Hindlimb muscle (tissue), 1 donor: ENCODE results near the gene CALY. TPM values are rescaled to one million over a fixed set of nuclear protein-coding genes. Genes with fewer than 3 reads are reported as not detected.
A peak's percentile ranks its signal among the peaks of the same experiment; 100 is the strongest.

Source experiments
- DNase-seq: peaks from one replicate; pipeline ENCODE4 v3.0.0-alpha.2; 2013
- polyA plus RNA-seq: library from polyadenylated mRNA; unstranded; fragments of 120-200 nt; gene quantifications from one replicate; pipeline ENCODE4 v1.2.1, GENCODE V29; 2013; ENCODE audit not compliant: insufficient read length

CALY gene
- polyA plus RNA-seq, 1 donor: not detected

DNA sequence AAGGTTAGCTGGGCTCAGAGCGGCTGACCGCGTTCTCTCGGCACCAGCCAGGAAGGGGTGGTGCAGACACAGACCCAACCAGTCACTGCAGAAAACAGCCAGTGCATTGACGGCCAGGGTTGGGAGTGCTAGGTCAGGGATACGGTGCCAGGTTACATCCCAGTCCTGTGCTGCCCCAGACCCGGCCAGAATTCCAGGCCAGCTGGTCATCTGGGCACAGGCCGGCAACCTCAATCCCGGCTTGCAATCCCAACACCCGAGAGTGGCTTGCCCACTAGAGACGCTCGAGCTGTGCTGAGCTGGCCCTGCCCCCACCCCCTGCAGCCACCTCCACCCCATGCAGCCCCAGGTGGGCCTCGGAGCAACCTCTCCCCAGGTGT lies 14.2 kb upstream of the CALY start:
- no peak for DNase-seq

DNA sequence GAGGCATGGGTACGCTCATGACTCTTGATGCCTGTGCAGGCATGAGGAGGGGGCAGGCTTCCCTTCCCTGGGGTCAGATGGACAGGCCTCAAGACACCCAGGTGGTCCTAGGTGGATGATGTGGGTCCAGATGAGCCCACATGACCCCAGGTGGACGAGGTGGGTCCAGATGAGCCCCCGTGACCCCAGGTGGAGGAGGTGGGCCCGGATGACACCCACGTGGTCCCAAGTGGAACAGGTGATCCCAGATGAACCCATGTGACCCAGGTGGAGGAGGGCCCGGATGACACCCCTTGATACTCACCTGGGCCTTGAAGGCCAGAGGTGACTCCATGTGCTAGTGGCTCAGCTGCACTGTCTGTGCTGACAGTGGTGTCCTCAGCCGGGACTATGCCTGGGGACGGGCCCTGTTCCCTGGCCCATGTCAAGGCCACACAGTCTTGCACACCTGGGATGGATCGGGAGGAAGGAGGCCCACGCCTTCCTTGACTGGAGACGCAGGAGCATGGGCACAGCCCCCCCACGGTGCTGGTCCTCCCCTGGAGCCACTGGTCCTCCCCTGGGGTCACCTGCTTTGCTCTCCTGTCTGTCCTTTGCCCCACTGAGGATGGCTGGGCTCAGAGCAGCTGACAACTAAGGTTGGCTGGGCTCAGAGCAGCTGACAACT lies 13.7 kb upstream of the CALY start:
- no peak for DNase-seq

DNA sequence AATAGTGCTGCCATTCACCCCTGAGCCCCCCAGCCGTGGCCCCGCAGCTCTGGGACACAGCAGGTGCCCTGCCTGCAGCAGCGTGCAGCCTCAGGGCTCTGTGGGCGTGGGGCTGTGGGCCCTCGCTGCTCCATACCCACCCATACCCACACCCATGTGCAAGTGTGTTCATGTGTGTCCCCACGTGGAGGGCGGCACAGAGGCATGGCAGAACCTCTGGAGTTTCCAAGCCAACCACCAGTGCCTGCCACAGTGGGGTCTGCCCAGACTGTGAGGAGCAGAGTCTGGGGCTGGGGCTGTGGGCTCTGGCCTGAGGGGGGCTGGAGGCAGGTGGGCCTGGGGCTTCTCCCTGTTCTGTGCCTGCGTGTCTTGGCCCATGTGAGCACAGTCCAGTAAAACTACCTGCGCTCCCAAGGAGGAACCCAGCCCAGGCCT lies 12.9 kb upstream of the CALY start:
- no peak for DNase-seq

DNA sequence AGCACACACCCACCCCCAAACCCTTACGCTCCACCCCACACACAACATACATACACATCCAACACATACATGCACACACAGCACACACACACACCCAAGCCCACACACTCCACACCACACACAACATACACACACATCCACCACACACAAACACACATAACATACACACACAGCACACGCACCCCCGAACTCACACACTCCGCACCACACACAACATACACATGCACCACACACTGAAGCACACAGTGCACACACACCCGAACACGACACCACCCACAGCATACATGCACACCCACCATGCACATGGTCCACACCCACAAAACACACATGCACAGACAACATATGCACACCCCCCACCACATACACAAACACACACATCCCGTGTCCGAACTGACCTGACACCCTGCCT lies 12.5 kb upstream of the CALY start:
- no peak for DNase-seq

DNA sequence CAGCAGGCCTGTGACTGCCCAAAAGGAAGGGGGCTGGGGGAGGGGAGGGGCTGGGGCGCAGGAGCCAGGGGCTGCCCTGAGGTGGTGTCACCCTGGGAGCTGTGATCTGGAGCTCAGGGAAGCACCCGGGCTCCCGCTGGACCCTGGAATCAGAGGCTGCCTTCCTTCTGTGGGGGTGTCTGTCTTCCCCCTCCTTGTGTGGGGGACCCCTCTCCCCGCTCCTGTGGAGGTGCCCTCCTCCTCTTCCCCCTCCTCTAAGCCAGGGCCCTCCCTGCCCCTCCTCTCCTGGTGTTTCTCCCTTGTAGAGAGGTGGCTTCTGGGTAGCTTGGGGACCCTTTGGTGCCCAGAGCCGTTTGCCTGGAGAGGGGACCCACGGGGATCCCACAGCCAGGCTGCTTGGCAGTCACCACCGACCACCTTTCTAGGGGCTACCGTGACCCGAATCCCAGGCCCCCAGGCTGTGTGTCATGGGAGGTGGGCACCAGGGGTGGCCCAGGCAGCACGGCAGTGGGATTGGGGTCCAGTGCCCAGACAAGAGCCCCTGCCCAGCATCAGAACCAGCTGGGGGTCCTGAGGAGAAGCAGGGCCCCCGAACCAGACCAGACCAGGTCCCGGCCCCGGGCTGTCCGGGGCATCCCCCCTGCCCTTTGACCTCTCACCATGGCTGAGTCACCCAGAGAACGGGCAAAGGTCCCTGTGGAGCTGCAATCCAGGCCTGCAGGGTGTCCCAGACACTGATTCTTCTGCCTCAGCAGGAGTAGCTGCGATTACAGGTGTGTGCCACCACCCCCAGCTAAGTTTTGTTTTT lies 11.2 kb upstream of the CALY start:
- DNase-seq: no peak

DNA sequence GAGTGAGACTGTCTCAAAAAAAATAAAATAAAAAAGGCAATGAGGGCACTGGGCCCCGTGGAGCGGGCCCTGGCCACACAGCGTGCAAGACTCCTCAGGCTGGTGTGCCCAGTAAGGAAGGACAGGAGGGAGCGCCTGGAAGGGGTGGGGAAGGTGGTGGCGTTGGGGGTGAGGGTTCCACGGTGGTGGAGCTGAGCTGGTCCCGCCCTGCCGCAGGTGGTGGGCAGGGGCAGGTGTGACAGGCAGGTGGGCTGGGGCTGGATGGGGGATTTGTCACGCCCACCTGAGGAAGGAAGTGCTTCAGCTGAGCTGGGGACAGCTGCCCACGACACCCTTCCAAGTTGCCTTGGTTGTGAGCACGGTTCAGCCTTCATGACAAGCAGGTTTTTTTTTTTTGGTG lies 9.7 kb upstream of the CALY start:
- no peak for DNase-seq

DNA sequence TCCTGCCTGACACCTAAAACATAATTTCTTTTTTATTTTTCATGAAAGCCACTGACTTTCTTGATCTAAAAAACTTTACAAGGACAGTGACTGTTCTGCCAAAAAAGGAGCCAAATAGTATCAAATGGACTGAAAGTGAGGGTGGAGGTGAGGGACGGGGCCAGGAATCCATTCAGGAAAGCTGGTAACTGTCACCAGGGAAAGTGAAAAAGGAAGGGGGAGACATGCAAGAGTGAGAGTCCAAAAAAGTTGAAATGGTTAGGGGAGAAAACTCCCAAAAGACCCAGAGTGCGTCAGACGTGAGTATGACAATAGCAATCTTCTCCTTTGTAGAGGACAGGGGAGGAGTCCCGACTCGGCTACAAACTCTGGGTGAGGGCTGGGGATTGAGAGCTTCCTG lies 7.5 kb upstream of the CALY start:
- no peak for DNase-seq

DNA sequence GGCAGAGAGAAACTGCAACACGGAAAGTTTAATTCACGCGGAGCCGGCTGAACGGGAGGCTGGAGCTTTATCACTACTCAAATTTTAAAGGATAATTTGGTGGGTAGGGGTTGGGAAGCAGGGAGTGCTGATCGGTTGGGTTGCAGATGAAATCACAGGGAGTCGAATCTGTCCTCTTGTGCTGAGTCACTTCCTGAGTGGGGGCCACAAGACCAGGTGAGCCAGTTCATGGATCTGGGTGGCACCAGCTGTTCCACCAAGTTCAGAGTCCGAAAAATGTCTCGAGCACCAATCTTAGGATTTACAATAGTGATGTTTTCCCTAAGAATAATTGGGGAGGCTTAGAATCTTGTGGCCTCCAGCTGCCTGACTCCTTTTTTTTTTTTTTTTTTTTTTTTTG lies 6.9 kb upstream of the CALY start:
- DNase-seq: no peak

DNA sequence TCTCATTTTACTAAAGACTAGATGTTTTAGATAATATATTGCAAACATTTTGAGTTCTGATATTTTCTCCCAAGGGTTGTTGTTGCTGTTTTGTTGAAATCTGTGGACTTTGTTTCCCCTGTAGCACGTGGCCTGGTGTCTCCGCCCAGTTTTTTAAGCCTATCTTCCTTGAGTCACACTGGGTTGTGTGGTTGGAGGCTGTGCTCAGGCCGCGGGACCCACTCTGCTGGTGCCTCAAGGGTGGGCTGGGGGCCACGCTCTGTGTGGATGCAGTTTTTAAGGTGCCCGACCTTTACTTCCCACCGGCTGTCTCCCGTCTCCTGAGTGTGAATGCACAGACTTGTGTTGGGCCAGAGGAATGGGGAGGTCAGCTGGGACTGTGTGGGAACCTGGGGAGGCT lies 6.2 kb upstream of the CALY start:
- no peak for DNase-seq

DNA sequence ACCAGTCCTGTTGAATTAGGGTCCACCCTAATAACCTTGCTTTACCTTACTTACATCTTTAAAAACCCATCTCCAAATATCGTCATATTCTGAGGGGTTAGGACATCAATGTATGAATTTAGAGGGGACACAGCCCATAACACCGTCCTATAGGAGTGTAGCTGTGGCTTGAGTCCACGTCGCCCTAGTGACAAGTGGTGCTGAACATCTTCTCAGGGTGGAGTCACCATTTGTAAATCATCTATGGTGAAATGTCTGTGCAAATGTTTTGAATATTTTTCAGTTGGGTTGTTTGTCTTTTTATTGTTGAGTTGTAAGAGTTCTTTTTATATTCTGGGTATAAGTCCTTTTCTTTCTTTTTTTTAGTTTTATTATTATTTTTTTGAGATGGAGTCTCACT lies 5.3 kb upstream of the CALY start:
- no peak for DNase-seq

DNA sequence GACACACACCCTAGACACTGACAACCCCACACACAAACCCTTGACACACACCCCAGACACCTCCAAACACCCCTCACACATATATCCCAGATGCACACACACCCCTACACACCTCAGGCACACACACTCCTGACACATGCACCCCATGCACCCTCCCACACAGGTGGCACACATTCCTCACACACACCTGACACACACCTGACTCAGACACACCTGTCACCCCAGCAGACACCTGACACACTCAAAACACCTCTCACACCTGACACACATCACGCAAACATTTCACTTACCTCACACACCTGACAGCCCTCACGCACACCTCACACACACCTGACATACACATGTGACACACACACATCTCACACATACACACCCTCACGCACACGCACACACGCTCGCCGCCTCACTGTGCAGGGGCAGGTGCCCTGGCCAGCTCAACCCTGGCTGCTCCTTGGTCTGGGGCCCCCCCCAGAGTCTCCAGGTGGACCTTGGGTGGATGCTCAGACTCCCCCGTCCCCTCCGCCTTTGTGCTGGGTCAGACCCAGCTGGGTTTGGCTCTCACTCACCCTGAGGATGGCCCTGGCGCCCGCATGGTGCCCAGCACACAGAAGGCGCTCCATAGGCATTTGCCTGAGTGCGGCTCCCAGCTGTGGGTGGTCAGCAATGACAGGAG lies 3.1 kb upstream of the CALY start:
- no peak for DNase-seq

DNA sequence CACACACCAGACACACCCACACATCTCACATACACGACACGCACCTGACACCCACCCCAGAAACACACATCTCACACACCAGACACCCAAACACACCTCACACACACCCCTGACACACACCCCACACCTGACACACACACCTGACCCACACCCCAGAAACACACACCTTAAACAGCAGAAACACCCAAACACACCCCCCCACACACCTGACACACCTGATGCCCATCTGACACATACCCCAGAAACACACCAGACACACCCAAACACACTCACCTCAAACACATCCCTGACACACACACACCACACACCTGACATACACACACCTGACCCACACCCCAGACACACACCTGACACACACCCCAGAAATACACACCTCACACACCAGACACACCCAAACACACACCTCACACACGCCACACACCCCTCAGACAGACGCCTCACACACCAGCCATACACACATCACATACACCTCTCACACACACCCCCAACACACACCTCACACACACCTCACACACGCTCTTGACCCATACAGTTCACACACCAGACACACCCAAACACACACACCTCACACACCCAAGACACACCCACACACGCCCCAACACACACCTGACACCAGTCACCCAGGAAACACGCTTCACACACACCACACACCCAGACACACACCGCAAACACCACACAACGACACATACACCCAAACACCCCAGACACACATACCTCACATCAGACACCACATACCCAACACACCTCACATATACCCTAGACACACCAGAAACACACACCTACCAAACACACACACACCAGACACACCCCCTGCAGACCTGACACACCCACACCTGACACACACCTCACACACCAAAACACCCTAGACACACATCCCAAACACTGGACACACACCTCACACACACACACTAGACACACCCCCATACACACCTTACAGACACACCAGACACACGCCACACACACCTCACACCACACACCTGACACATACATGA lies 1.7 kb upstream of the CALY start:
- no peak for DNase-seq

DNA sequence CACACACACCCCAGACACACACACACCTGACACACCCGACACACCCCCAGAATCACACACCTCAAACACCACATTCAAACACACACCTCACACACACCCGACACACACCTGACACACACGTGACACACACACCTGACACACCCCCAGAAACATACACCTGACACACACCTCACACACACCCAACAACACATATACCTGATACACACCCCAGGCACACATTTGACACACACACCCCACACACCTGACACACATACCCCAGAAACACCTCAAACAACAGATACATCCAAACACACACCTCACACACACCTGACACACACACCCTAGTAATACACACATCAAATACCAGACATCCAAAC lies 652 bp upstream of the CALY start:
- no peak for DNase-seq

DNA sequence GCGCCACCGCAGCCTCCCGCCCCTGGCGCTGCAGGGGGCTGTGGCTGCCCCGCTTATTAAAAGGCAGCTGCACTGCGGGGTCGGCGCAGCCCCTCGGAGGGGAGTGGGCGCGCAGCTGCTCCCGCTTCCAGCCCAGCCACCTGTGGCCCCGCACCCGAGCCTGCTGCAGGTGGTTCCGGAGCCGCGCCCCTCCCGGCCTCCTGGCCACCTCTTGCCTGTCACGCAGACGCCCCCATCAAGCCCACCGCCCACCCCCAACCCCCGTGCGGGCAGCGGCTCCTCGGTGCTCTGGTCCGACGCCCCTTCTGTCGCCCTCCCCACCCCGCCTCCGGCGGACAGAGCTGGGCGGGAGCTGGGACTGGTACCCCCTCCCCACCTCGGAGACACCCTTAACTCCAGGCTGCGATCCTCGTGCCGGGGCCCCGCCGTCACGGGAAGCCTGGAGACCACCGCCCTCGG lies 549 bp downstream of the CALY start:
- no peak for DNase-seq

DNA sequence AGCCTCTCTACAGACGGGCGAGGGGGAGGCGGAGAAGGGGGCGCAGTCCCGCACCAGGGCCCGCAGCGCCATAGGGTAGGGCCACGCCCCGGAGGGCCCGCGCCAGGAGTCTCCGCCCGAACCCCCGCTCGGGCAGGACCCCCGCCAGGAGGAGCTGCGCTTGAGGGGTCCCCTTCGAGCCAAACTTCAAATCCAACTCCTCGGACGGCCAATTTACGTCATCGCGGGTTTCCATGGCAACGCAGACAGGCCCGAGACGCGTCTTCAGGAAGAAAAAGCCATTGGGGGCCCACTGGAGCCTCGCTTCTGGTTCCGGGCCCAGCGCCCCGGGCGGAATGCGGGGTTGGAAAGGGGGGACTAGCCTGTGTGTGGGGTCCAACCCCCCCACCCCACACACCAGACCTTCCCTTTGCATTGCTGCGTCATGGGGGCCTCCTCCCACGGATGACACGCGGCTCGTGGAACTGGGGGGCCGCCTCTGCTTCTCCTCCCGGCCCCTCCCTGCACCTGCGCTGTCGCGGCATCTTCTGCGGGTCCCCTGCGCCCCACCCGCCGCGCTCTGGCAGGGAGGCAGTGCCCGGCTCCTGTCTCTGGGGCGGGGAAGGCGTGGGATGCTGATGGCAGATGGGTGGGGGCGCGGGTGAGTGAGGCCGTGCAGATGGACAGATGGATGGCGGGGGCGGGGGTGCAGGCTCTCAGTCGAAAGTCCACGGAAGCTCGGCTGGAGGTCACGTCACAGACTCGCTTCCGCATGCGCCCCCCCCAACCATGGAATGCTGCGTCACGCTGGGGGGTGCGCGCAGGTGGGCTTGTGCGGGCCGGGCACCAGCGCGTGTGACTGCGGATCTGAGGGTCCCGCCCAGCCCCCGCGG lies 1.2 kb downstream of the CALY start:
- DNase-seq: peak; percentile 79

DNA sequence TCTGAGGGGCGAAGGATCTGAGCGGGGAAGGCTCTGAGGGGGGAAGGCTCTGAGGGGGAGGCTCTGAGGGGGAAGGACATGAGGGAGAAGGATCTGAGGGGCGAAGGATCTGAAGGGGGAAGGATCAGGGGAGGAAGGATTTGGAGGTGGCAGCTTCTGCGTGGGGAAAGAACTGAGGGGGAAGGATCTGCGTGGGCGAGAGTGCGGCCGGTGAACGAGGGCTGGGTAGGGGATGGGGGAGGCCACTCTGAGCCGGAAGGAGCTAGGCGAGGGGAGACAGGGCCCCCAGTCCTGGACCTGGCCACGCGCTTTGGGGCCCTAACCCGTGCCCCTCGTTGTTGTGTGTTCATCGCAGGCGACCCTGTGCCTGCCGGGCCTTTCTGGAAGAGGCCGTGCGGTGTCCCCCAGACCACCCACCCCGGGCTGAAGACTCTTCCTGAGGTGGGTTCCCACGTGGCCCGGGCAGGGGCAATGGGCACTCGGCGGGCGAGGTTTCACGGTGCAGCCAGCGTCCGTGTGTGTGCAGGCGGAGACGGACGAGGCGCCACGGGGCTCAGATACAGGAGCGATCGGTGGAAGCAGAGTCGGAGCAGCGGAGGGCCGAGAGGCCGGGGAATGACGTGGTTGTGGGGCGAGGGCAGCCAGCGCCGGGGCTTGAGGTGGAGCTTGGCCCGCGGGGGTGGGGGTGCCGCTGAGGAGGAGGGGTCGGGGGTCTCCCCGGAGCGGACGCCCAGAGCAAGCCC lies 2.0 kb downstream of the CALY start:
- DNase-seq: no peak

DNA sequence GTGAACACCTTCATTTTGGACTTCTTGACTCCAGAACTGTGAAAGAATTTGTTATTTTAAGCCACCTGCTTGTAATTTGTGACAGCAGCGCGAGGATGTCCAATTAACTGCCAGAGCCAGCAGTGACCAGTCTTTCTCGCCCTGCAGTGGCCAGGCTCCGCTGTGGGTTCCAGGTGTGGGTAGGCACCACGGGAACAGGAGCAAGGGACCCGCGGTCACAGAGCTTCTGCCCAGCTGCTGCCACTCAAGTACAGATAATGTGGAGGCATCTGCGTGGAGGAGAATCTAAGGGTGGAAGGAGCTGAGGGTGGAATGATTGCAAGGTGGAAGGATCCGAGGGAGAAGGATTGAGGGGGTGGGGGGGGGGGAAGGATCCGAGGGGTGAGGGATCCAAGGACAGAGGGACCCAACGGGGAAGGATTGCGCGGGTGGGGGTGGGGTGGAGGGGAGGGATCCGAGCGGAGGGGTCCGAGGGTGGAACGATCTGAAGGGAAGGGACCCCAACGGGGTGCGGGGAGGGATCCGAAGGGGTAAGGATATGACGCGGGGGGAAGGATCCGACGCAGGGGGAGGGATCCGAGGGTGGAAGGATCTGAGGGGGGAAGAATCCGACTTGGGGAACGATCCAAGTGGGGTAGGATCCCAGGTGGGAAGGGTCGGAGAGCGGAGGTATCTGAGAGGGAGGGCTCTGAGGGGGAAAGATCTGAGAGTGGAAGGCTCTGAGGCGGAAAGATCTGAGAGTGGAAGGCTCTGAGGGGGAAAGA lies 3.6 kb downstream of the CALY start:
- DNase-seq: no peak

DNA sequence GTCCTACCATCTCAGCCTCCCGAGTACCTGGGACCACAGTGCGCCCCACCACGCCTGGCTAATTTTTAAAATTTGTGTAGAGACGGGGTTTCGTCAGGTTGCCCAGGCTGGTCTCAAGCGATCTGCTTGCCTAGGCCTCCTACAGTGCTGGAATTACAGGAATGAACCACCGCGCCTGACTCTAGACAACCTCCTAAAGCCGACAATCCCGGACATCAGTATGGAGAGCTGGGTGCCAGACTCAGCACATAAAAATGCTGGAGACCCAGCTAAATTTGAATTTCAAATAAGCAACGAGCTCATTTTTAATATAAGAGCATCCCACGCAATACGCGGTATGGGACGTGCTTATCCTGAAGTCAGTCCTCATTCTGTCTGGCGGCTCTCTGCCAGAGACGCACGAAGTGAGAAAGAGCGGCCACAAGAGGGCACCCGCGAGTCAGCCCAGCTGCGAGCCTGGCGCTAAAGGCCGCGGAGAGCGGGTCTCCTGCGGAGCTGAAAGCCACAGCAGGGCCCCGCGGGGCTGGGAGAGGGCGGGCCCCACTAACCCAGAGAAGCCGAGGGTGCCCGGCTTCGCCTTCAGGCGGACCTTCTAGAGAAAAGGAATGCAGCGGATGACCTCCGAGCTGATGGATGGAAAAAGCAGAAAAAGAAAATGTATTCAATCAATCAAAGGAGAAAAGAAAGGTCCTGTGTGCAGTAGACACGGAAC lies 7.0 kb downstream of the CALY start:
- peak; percentile 88 for DNase-seq
